Loucy (cell line): ENCODE results near the gene AQP1.

Experiments used
- H2AFZ ChIP-seq: fragments of 200-600 bp; sonication (generic); 2 replicates; pipeline ENCODE4 v1.6.0; 2016; ENCODE audit warnings: antibody characterized with exemption, mild to moderate bottlenecking, low read length, moderate library complexity
- H3F3A ChIP-seq: fragments of 200-600 bp; 2 replicates; pipeline ENCODE4 v1.6.0; 2016; ENCODE audit warnings: antibody characterized with exemption, low read depth, mild to moderate bottlenecking
- H3K27me3 ChIP-seq: fragments of 200-600 bp; sonication (generic); 2 replicates; pipeline ENCODE4 v1.6.1; 2014; ENCODE audit warnings: low read length, mild to moderate bottlenecking; ENCODE audit not compliant: insufficient read depth, poor library complexity, severe bottlenecking
- H3K36me3 ChIP-seq: fragments of 200-600 bp; sonication (generic); 2 replicates; pipeline ENCODE4 v1.6.1; 2016; ENCODE audit warnings: low read length; ENCODE audit not compliant: insufficient read depth
- H3K4me1 ChIP-seq: fragments of 200-600 bp; sonication (generic); 2 replicates; pipeline ENCODE4 v1.5.1; 2014; ENCODE audit warnings: low read length, mild to moderate bottlenecking; ENCODE audit not compliant: insufficient read depth, poor library complexity, severe bottlenecking
- H3K4me2 ChIP-seq: fragments of 200-600 bp; sonication (generic); 2 replicates; pipeline ENCODE4 v1.6.0; 2014; ENCODE audit warnings: antibody characterized with exemption, low read length, low read depth, mild to moderate bottlenecking; ENCODE audit not compliant: poor library complexity, severe bottlenecking
- H3K4me3 ChIP-seq: fragments of 200-600 bp; sonication (generic); 2 replicates; pipeline ENCODE4 v1.5.1; 2014; ENCODE audit warnings: low read length, mild to moderate bottlenecking, mixed read lengths; ENCODE audit not compliant: poor library complexity, severe bottlenecking
- H3K79me2 ChIP-seq: fragments of 200-600 bp; sonication (generic); 2 replicates; pipeline ENCODE4 v1.6.1; 2014; ENCODE audit warnings: low read length; ENCODE audit not compliant: insufficient read depth
- H3K9ac ChIP-seq: fragments of 200-600 bp; sonication (generic); 2 replicates; pipeline ENCODE4 v1.6.0; 2014; ENCODE audit warnings: mild to moderate bottlenecking, low read depth, low read length, moderate library complexity; ENCODE audit not compliant: poor library complexity, severe bottlenecking
- H3K9me2 ChIP-seq: fragments of 200-600 bp; sonication (generic); replicated peaks from 2 replicates; pipeline ENCODE4 v1.6.1; 2016; ENCODE audit warnings: low read depth, low read length, mixed read lengths
- H3K9me3 ChIP-seq: fragments of 200-600 bp; sonication (generic); 2 replicates; pipeline ENCODE4 v1.6.1; 2014; ENCODE audit warnings: mild to moderate bottlenecking, antibody characterized with exemption, low read length, low read depth; ENCODE audit not compliant: insufficient read depth
- H4K20me1 ChIP-seq: fragments of 200-600 bp; sonication (generic); 2 replicates; pipeline ENCODE4 v1.6.0; 2014; ENCODE audit warnings: antibody characterized with exemption, low read length, mild to moderate bottlenecking; ENCODE audit not compliant: insufficient read depth, poor library complexity, severe bottlenecking
- CTCF ChIP-seq: fragments of 200-600 bp; sonication (generic); conservative IDR thresholded peaks from 2 replicates; pipeline ENCODE4 v1.5.1; 2014; ENCODE audit warnings: mild to moderate bottlenecking, antibody characterized with exemption, low read length
- EZH2phosphoT487 ChIP-seq: fragments of 200-600 bp; IDR thresholded peaks from 2 replicates; pipeline ENCODE4 v1.6.1; 2018; ENCODE audit warnings: antibody characterized with exemption, mild to moderate bottlenecking, moderate library complexity, borderline replicate concordance

The AQP1 gene

DNA sequence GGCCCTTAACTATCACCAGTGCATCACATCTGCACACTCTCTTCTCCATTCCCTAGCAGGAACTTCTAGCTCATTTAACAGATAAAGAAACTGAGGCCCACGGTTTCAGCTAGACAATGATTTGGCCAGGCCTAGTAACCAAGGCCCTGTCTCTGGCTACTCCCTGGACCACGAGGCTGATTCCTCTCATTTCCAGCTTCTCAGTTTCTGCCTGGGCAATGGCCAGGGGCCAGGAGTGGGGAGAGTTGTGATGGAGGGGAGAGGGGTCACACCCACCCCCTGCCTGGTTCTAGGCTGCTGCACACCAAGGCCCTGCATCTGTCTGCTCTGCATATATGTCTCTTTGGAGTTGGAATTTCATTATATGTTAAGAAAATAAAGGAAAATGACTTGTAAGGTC, 13.5 kb downstream of the AQP1 start:
- Histone ChIP-seq H3K4me2 (no peak overlapping the region), H4K20me1 (no peaks in the 10 kb centered on the region), H3K9me3 (no peaks in the 10 kb centered on the region), H3K9ac (no peak overlapping the region), H2AFZ (no peak overlapping the region), H3K9me2 (no peaks in the 10 kb centered on the region), H3K4me1 (no peaks in the 10 kb centered on the region), H3K36me3 (no peaks in the 10 kb centered on the region), H3K27me3 (no peaks in the 10 kb centered on the region), H3F3A (no peaks in the 10 kb centered on the region), H3K79me2 (no peaks in the 10 kb centered on the region), H3K4me3 (no peak overlapping the region)
- TF ChIP-seq EZH2phosphoT487 = no peak
- TF ChIP-seq CTCF = no peak

DNA sequence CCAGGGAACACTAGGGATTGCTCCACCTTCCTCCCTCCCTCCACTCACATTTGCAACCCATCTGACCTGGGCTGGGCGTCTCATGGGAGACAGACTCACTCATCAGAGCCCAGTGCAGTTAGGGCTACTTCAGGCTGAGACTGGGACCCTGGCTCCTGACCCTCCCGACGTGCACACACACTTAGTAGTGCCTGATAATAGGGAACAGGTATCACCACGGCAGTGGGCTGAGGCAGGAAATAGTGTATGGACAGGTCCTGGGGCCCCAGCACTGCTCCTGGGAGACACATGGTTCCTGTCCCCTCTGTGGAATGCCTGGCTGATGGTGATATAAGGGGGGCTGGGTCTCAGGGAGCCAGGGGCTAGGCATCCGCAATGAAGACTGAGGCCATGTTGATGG, 14.3 kb downstream of the AQP1 start:
- H3K9me2 ChIP-seq = no peaks in the 10 kb centered on the region
- no peak overlapping the region for H3K4me2 ChIP-seq
- no peaks in the 10 kb centered on the region for H3K36me3 ChIP-seq
- no peaks in the 10 kb centered on the region for H4K20me1 ChIP-seq
- TF ChIP-seq EZH2phosphoT487 (no peak), CTCF (no peak)
- H3F3A ChIP-seq = no peaks in the 10 kb centered on the region
- no peaks in the 10 kb centered on the region for H3K79me2 ChIP-seq
- no peak overlapping the region for H3K9ac ChIP-seq
- H2AFZ ChIP-seq = no peak overlapping the region
- H3K9me3 ChIP-seq = no peaks in the 10 kb centered on the region
- H3K27me3 ChIP-seq = no peaks in the 10 kb centered on the region
- no peak overlapping the region for H3K4me3 ChIP-seq
- no peaks in the 10 kb centered on the region for H3K4me1 ChIP-seq

DNA sequence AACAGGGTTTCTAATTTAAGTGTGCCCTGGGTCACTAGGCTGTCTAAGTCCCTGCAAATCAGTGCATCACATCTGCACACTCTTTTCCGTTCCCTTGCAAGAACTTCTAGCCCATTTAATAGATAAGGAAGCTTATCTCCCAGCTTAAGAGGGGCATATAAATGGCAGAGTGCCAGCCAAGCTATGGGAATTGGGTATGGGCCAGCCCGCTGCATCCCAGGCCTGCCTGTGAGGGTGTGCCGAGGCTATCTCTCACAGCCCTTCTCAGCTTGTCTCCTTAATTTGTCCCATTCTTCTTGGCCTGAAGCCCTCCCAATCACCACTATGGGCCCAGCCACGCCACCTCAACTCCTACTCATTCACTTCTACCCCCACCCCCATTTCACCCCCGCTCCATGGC, 14.7 kb downstream of the AQP1 start:
- Histone ChIP-seq H2AFZ (no peak overlapping the region), H3K4me1 (no peaks in the 10 kb centered on the region), H3K9me3 (no peaks in the 10 kb centered on the region), H4K20me1 (no peaks in the 10 kb centered on the region), H3F3A (no peaks in the 10 kb centered on the region), H3K4me2 (no peak overlapping the region), H3K27me3 (no peaks in the 10 kb centered on the region), H3K79me2 (no peaks in the 10 kb centered on the region), H3K9ac (no peak overlapping the region), H3K4me3 (no peak overlapping the region), H3K9me2 (no peaks in the 10 kb centered on the region), H3K36me3 (no peaks in the 10 kb centered on the region)
- TF ChIP-seq EZH2phosphoT487 (no peak), CTCF (no peak)
